Immature natural killer cell (primary cell): ENCODE data around the gene ATP13A5. TPM values are rescaled to one million over a fixed set of nuclear protein-coding genes. Genes with fewer than 3 reads are reported as not detected.

Experiments used
- DNase-seq, 3 donors: peaks; one replicate each; pipeline ENCODE4 v3.0.0; 2022; ENCODE audit warnings: mixed read lengths in 1 of 3
- H3K27ac Mint-ChIP-seq, 6 donors: one replicate each; pipeline ENCODE4 v1.8.0; 2020; ENCODE audit warnings: mixed read lengths in 6 of 6, mild to moderate bottlenecking in 5 of 6, inconsistent platforms in 4 of 6, moderate library complexity in 3 of 6
- H3K27me3 Mint-ChIP-seq, 3 donors: one replicate each; pipeline ENCODE4 v1.8.0; 2020 to 2021; ENCODE audit warnings: low read depth in 3 of 3, mild to moderate bottlenecking in 3 of 3, mixed read lengths in 3 of 3, moderate library complexity in 3 of 3, inconsistent platforms in 1 of 3
- H3K36me3 Mint-ChIP-seq, 3 donors: one replicate each; pipeline ENCODE4 v1.8.0; 2020; ENCODE audit warnings: mixed read lengths in 3 of 3, inconsistent platforms in 2 of 3, mild to moderate bottlenecking in 2 of 3
- H3K4me1 Mint-ChIP-seq, 2 donors: one replicate each; pipeline ENCODE4 v1.8.0; 2020; ENCODE audit warnings: inconsistent platforms in 2 of 2, mild to moderate bottlenecking in 2 of 2, mixed read lengths in 2 of 2, moderate library complexity in 1 of 2
- H3K4me3 Mint-ChIP-seq, 5 donors: one replicate each; pipeline ENCODE4 v1.8.0; 2020; ENCODE audit warnings: mild to moderate bottlenecking in 5 of 5, mixed read lengths in 5 of 5, inconsistent platforms in 3 of 5, moderate library complexity in 3 of 5
- H3K9me3 Mint-ChIP-seq, 6 donors: one replicate each; pipeline ENCODE4 v1.8.0; 2020; ENCODE audit warnings: mild to moderate bottlenecking in 6 of 6, mixed read lengths in 6 of 6, inconsistent platforms in 4 of 6, moderate library complexity in 3 of 6
- polyA plus RNA-seq, 3 donors: library from polyadenylated mRNA; unstranded; fragments of 300-500 nt; fragmentation: Illumina TruSeq; gene quantifications; one replicate each; pipeline ENCODE4 v1.2.3, GENCODE V29; 2021

Gene ATP13A5
- polyA plus RNA-seq, 3 donors from 2014 or later: not detected

DNA sequence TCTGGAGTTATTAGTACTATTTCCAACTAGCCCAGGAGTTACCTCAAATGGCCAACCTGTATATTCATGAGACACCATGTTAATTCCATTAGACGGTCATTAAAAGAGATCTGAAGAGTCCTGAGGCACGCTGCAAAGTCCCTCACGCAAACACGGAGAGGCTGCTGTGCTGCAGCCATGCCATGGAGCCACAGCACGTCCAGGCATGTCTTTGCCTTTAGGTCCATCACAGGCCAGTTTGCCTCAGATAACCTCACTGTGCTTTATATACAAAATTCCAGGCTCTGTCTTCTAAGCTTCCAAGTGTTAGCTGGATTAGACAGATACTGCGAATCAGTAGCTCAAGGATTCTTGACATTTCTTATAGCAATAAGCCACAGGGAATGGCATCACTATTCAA lies 147.4 kb downstream of the ATP13A5 start:
- no peak overlapping the region for H3K27ac Mint-ChIP-seq
- H3K9me3 Mint-ChIP-seq: peaks cover 0 to 4% (median under 1%) of the 10 kb centered on the region in 6 donors
- H3K36me3 Mint-ChIP-seq: no peaks in the 10 kb centered on the region
- no peaks in the 10 kb centered on the region for H3K4me1 Mint-ChIP-seq
- H3K27me3 Mint-ChIP-seq: peaks cover 2 to 3% (median 2%) of the 10 kb centered on the region in 3 donors
- DNase-seq: no peak
- no peak overlapping the region for H3K4me3 Mint-ChIP-seq

DNA sequence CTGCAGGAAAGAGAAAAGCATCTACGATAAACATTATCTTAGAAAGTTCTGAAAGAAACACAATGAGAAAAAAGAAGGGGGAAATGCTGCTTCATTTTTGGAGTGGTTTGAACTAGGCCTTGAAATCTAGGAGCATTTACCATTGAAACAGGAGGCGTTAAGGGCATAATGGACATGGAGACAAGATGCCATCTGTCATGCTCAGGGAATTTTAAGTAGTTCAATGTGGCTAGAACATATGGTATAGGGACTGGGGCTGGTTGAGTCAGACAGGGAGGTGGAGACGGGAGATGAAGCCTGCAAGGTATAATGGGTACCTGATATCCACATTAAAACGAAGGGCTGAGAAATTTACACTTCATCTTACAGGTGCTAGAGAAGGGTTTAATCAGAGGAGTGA lies 147.9 kb downstream of the ATP13A5 start:
- DNase-seq: no peak
- no peak overlapping the region for H3K27ac Mint-ChIP-seq
- H3K27me3 Mint-ChIP-seq: peaks cover 2 to 3% (median 3%) of the 10 kb centered on the region in 3 donors
- H3K36me3 Mint-ChIP-seq: no peaks in the 10 kb centered on the region
- H3K4me1 Mint-ChIP-seq: no peaks in the 10 kb centered on the region
- peaks cover 0 to 4% (median under 1%) of the 10 kb centered on the region in 6 donors for H3K9me3 Mint-ChIP-seq
- no peak overlapping the region for H3K4me3 Mint-ChIP-seq

DNA sequence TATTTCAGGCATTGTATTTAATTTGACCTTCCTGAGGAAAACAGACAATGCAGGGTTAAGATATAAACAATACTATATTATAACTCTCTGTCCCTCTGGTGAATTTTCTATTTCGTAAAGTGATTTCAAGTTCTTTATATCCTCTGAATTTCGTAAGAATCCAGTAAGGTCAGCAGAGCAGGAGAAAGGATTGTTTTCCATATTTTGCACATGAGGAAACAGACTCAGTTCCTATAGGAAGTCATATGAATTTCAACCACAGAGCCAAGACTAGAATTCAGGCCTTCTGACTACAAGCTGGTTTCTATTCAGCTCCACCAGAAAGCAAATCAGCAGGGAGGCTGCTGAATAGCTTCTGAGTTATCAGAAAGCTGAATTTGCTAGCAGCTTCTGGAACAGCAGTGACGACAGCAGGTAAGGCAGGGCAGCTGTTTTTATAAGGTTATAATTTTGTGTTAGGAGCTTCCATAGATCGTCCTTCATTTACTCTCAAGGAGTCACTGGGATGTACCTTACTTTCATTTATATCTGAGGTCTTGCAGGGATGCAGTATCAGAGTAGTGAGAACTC lies 148.6 kb downstream of the ATP13A5 start:
- DNase-seq: no peak
- H3K4me1 Mint-ChIP-seq: no peaks in the 10 kb centered on the region
- no peak overlapping the region for H3K27ac Mint-ChIP-seq
- H3K9me3 Mint-ChIP-seq: peaks cover 0 to 4% (median under 1%) of the 10 kb centered on the region in 6 donors
- no peak overlapping the region for H3K4me3 Mint-ChIP-seq
- H3K27me3 Mint-ChIP-seq: peaks cover 0 to 3% (median 2%) of the 10 kb centered on the region in 3 donors
- no peaks in the 10 kb centered on the region for H3K36me3 Mint-ChIP-seq

DNA sequence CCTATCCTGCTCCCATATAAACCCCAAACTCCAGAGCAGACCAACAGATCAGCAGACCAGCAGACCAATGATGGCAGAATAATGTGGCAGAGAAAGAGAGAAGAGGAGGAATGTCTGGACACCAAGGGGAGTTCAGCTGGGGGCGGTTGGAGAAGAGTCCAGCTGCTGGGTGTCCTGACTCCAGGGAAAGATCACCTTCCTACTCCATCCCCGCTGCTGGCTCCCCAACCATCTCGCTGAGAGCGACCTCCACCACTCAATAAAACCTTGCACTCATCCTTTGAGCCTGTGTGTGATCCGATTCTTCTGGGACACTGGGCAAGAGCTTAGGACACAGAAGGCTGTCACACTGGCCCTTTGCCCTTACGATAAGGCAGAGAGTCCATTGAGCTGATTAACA lies 150.3 kb downstream of the ATP13A5 start:
- Mint-ChIP-seq H3K9me3 (peaks cover 0 to 3% (median 0%) of the 10 kb centered on the region in 6 donors), H3K27me3 (peaks cover 0 to 3% (median 2%) of the 10 kb centered on the region in 3 donors), H3K4me1 (no peaks in the 10 kb centered on the region), H3K4me3 (no peak overlapping the region), H3K27ac (no peak overlapping the region), H3K36me3 (no peaks in the 10 kb centered on the region)
- no peak for DNase-seq

DNA sequence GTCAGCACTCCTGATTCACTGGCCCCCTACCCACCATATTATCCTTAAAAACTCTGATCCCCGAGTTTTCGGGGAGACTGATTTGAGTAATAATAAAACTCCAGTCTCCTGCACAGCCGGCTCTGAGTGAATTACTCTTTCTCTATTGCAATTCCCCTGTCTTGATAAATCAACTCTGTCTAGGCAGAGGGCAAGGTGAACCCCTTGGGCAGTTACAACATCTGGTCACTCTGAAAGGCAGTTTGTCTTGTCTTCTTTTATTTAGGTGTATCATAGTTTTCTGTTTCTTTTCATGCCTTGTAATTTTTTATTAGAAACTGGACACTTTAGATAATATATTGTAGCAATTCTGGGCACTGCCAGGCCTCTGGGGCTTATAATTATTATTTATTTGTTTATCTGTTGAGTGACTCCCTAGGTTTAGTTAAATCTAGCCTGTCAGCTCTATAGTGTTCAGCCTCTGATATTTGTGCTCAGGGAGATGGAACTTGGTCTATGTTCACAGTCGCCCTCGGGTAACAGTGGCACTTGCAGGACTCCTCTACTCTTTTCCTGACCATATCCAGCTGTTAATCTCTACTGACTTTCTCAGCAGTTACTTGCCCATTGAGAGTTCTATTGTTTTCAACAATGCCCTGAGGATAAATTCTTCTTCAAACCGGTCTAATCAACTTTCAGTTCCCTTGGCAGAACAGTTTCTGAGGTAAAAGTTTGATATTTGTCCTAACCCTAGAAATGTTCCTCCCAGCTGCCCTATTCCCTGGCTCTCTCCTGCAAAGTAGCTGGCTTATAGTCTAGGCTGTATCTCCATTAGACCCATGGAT lies 153.0 kb downstream of the ATP13A5 start:
- Mint-ChIP-seq H3K27me3 (peaks cover 0 to 3% (median 2%) of the 10 kb centered on the region in 3 donors), H3K27ac (no peak overlapping the region), H3K4me3 (no peak overlapping the region), H3K4me1 (no peaks in the 10 kb centered on the region), H3K9me3 (peaks cover 0 to 3% (median 0%) of the 10 kb centered on the region in 6 donors), H3K36me3 (no peaks in the 10 kb centered on the region)
- DNase-seq: no peak

Other genes with a start within 250 kb of the ATP13A5 start
- gene PLAAT1, start 137.5 kb downstream of the ATP13A5 start, polyA plus RNA-seq: under 1 TPM in 1 of 3 donors, not detected in 2; 0.32 TPM
- 1 to 10 TPM in 1 of 3 donors, not detected in 2; 1.9 TPM for gene ATP13A4, start 176.1 kb upstream of the ATP13A5 start, polyA plus RNA-seq
- gene OPA1, start 214.5 kb upstream of the ATP13A5 start, polyA plus RNA-seq: 10 to 100 TPM; 14.5 to 27.3 (median 15.7) TPM